Spleen (tissue), 11 donors: ENCODE results near the gene SMR3A. TPM values are rescaled to one million over a fixed set of nuclear protein-coding genes. Genes with fewer than 3 reads are reported as not detected.

ENCODE experiments used
- DNase-seq: peaks from one replicate; pipeline ENCODE4 v3.0.0-alpha.2; 2020
- H3K27ac ChIP-seq, 8 donors: fragments of 200-600 bp; sonication (generic) in 7 of 8; 1 replicate in 4 of 8; 2 replicates in 4 of 8; pipeline versions ENCODE4 v1.5.0 to v1.8.0; 2016 to 2021; ENCODE audit warnings: inconsistent platforms in 4 of 8, mild to moderate bottlenecking in 4 of 8, moderate library complexity in 1 of 8
- H3K27me3 ChIP-seq, 7 donors: fragments of 200-600 bp; sonication (generic) in 6 of 7; replicated peaks in 1 of 7; 1 replicate in 4 of 7; 2 replicates in 3 of 7; pipeline versions ENCODE4 v1.5.0 to v1.8.0; 2016 to 2021; ENCODE audit warnings: inconsistent platforms in 3 of 7, mild to moderate bottlenecking in 1 of 7
- H3K36me3 ChIP-seq, 6 donors: fragments of 200-600 bp; sonication (generic) in 5 of 6; 1 replicate in 4 of 6; 2 replicates in 2 of 6; pipeline versions ENCODE4 v1.5.0 to v1.8.0; 2016 to 2021; ENCODE audit warnings: inconsistent platforms in 2 of 6
- H3K4me1 ChIP-seq, 6 donors: fragments of 200-600 bp; sonication (generic) in 5 of 6; 1 replicate in 3 of 6; 2 replicates in 3 of 6; pipeline versions ENCODE4 v1.5.0 to v1.8.0; 2016 to 2021; ENCODE audit warnings: inconsistent platforms in 3 of 6
- H3K4me3 ChIP-seq, 8 donors: fragments of 200-600 bp; sonication (generic) in 7 of 8; 1 replicate in 4 of 8; 2 replicates in 4 of 8; pipeline versions ENCODE4 v1.5.0 to v1.8.0; 2016 to 2021; ENCODE audit warnings: inconsistent platforms in 4 of 8, mild to moderate bottlenecking in 4 of 8, moderate library complexity in 2 of 8
- H3K9me3 ChIP-seq, 8 donors: fragments of 200-600 bp; sonication (generic) in 7 of 8; 1 replicate in 4 of 8; 2 replicates in 4 of 8; pipeline versions ENCODE4 v1.5.0 to v1.8.0; 2016 to 2021; ENCODE audit warnings: inconsistent platforms in 4 of 8
- POLR2A ChIP-seq, 3 donors: fragments of 450-650 bp; IDR thresholded peaks; one replicate each; pipeline ENCODE4 v1.5.1; 2017; ENCODE audit warnings: antibody characterized with exemption in 3 of 3, mild to moderate bottlenecking in 1 of 3
- POLR2AphosphoS5 ChIP-seq, 3 donors: sonication (generic); formaldehyde crosslinking; IDR thresholded peaks; one replicate each; pipeline ENCODE4 v1.5.1; 2017; ENCODE audit warnings: antibody characterized with exemption in 3 of 3
- WGBS, 5 donors: extraction: QIAGEN DNeasy Blood & Tissue Kit in 3 of 5; methylation state at CpG; one replicate each; pipeline versions ENCODE4 v1.1.5 to v1.1.7; 2013 to 2018; 5-methylcytosine and 5-hydroxymethylcytosine counted together
- intact Hi-C: fragments of 100-400 bp; cut with DNase I; formaldehyde crosslinking; loops from one replicate; pipeline ENCODE4 v1.15.0; 2023; ENCODE audit warnings: low total_unique reads
- polyA plus RNA-seq, 3 donors: library from polyadenylated mRNA; stranded (reverse); fragments of 200-250 nt; gene quantifications; one replicate each; pipeline ENCODE4 v1.2.1, GENCODE V29; 2013
- total RNA-seq, 7 donors: library from RNA; depleted of rRNA in 3 of 7; stranded (reverse); fragments of >200 nt in 3 of 7; fragmentation: NEBNext Ultra II Directional in 4 of 7; extraction: Animal tissue kit (Norgen Biotek cat#: 25700) in 4 of 7; gene quantifications; one replicate each; pipeline versions ENCODE4 v1.1.0 to v1.2.1, GENCODE V29; 2016 to 2021
- TF ChIP-seq, protein P1 (sequence below), 11 experiments: fragments of 200-600 bp in 7 of 11; fragments of 450-650 bp in 4 of 11; sonication (generic) in 4 of 11; IDR thresholded peaks in 8 of 11; conservative IDR thresholded peaks in 3 of 11; 1 replicate in 7 of 11; 2 replicates in 4 of 11; pipeline versions ENCODE4 v1.4.0 to v1.8.0; 2016 to 2021; ENCODE audit warnings: antibody characterized with exemption in 11 of 11, inconsistent platforms in 4 of 11, mild to moderate bottlenecking in 1 of 11
- donor health status: healthy with polysubstance abuse.
- donor health status: DM: no; HTN: no; CAD: no; lungs with moderate emphysema.
- donor health status: DM: no; HTN: no; CAD: no.
- donor health status: Bipolar disorder and iron deficiency.
- donor health status: healthy.
- donor health status: DM: no; HTN: no; CAD: no.
- donor health status: DM: yes; HTN: yes; CAD: no.

The SMR3A gene
- total and polyA plus RNA-seq, 10 donors, result not detected

DNA sequence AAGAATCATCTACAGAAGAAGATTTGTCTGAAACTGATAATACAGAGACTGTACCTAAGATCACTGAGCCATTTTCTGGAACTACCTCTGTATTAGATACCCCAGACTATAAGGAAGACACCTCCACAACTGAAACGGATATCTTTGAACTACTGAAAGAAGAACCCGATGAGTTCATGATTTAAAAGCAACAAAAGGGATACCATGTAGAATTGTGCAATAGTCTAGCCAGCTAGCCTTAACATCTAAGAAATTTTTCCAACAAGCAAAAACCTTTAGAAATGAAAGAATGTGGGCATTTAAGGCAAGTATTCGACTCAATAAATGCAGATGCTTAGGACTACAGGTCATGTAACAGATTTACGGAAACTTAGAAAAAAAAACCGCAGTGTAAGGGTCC, 24.5 kb upstream of the SMR3A start:
- no peak for DNase-seq
- intact Hi-C loops, result no loop called here
- TF ChIP-seq POLR2A (IDR thresholded peaks at IDR 0.05) (no peak), POLR2AphosphoS5 (IDR thresholded peaks at IDR 0.05) (no peak)
- TF ChIP-seq, protein P1, sequence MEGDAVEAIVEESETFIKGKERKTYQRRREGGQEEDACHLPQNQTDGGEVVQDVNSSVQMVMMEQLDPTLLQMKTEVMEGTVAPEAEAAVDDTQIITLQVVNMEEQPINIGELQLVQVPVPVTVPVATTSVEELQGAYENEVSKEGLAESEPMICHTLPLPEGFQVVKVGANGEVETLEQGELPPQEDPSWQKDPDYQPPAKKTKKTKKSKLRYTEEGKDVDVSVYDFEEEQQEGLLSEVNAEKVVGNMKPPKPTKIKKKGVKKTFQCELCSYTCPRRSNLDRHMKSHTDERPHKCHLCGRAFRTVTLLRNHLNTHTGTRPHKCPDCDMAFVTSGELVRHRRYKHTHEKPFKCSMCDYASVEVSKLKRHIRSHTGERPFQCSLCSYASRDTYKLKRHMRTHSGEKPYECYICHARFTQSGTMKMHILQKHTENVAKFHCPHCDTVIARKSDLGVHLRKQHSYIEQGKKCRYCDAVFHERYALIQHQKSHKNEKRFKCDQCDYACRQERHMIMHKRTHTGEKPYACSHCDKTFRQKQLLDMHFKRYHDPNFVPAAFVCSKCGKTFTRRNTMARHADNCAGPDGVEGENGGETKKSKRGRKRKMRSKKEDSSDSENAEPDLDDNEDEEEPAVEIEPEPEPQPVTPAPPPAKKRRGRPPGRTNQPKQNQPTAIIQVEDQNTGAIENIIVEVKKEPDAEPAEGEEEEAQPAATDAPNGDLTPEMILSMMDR (IDR thresholded peaks at IDR 0.05 in 8 of 11, conservative IDR thresholded peaks at IDR 0.05 in 3 of 11), result no peak
- no peaks in the 10 kb centered on the region for H3K4me1 ChIP-seq
- H3K27ac ChIP-seq, result no peak overlapping the region
- no peaks in the 10 kb centered on the region for H3K36me3 ChIP-seq
- no peaks in the 10 kb centered on the region for H3K9me3 ChIP-seq
- whole genome bisulfite sequencing, 5 donors, result 78 to 92% (median 88%) methylated on average over 5 of the region's 5 CpGs
- H3K27me3 ChIP-seq, result no peaks in the 10 kb centered on the region
- no peak overlapping the region for H3K4me3 ChIP-seq

DNA sequence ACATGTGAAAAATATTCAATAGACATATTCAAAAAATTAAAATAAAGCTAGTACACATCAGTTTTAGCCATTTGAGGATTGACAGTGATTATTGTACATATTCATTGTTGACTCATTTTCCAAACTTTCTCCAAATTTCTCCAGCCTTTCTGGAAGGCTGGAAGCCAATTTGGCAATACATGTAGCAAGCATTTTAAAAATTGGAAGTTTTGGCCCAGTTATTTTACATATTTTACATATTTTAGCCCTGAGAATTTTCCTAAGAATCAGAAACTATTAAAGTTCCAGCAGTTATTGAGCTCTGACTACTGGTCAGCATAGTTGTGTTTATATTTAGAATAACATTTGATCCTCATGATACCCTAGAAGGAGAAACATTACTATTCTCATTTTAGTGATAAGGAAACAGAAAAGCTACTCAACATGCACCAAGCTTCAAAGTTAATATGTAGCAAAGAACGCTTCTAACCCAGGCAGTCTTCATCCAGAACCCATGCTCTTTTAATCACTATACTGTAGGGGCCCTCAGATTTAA, 22.6 kb upstream of the SMR3A start:
- DNase-seq, result no peak
- Histone ChIP-seq H3K4me3 (no peak overlapping the region), H3K9me3 (no peaks in the 10 kb centered on the region), H3K27me3 (no peaks in the 10 kb centered on the region), H3K4me1 (no peaks in the 10 kb centered on the region), H3K36me3 (no peaks in the 10 kb centered on the region), H3K27ac (no peak overlapping the region)
- 71 to 88% (median 77%) methylated on average over 1 of the region's 1 CpG for WGBS, 5 donors
- intact Hi-C loops, result no loop called here
- TF ChIP-seq POLR2A (IDR thresholded peaks at IDR 0.05) (no peak), POLR2AphosphoS5 (IDR thresholded peaks at IDR 0.05) (no peak)
- TF ChIP-seq, protein P1 (IDR thresholded peaks at IDR 0.05 in 8 of 11, conservative IDR thresholded peaks at IDR 0.05 in 3 of 11), result no peak

DNA sequence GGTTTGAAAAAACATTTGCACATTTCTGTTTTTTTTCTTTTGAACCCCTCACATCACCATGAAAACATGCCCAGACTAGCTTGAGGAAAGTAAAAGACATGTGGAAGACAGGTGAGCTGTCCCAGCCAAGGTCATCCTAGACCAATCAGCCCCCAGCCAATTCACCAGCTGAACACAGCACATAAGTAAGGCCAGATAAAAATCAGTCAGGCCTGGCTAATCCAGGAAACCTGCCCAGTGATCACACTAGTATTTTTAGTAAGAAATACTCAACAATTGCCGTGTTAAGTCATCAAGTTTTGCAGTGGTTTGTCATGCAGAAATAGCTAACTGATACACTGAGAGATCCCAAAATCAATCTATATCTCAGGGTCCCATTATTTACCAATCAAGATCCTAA, 4.4 kb upstream of the SMR3A start:
- H3K4me1 ChIP-seq, result no peaks in the 10 kb centered on the region
- intact Hi-C loops, result no loop called here
- no peaks in the 10 kb centered on the region for H3K36me3 ChIP-seq
- 15 to 56% (median 51%) methylated on average over 1 of the region's 1 CpG for WGBS, 5 donors
- no peaks in the 10 kb centered on the region for H3K9me3 ChIP-seq
- no peak overlapping the region for H3K4me3 ChIP-seq
- TF ChIP-seq, protein P1 (IDR thresholded peaks at IDR 0.05 in 8 of 11, conservative IDR thresholded peaks at IDR 0.05 in 3 of 11), result no peak
- TF ChIP-seq POLR2A (IDR thresholded peaks at IDR 0.05), result no peak
- TF ChIP-seq POLR2AphosphoS5 (IDR thresholded peaks at IDR 0.05), result no peak
- no peak overlapping the region for H3K27ac ChIP-seq
- DNase-seq, result no peak
- H3K27me3 ChIP-seq, result no peaks in the 10 kb centered on the region

DNA sequence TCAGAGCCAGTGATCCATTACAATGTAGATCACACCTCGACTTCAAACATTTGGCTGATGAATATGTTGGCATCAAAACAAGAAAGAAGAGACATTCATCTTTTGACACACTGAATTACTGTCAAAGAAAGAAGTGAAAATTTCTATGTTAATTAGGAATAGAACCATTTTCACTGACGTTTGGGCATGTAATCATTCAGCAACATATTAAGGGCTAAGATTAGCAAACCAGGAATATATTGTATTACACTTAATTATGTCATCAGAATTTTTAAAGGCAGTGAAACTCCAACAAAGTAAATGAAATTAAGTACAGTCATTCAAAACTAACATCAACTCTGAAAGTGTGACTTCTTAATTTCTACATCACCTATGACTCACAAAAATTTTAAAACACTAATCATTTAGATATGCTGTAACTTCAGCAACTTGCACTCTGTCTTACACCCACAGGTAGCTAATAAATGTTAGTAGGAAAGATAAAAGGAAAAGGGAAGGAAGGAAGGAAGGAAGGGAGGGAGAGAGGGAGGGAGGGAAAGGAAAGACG, 1.4 kb upstream of the SMR3A start:
- WGBS, 5 donors, result 40 to 48% (median 45%) methylated on average over 3 of the region's 3 CpGs
- Histone ChIP-seq H3K4me1 (no peaks in the 10 kb centered on the region), H3K27ac (no peak overlapping the region), H3K4me3 (no peak overlapping the region), H3K9me3 (no peaks in the 10 kb centered on the region), H3K27me3 (no peaks in the 10 kb centered on the region), H3K36me3 (no peaks in the 10 kb centered on the region)
- intact Hi-C loops, result no loop called here
- DNase-seq, result no peak
- TF ChIP-seq POLR2AphosphoS5 (IDR thresholded peaks at IDR 0.05) (no peak), POLR2A (IDR thresholded peaks at IDR 0.05) (no peak)
- TF ChIP-seq, protein P1 (IDR thresholded peaks at IDR 0.05 in 8 of 11, conservative IDR thresholded peaks at IDR 0.05 in 3 of 11), result no peak
